H1 (cell line): ENCODE data around the gene TFAP2D. TPM values are rescaled to one million over a fixed set of nuclear protein-coding genes. Genes with fewer than 3 reads are reported as not detected.
A peak's percentile ranks its signal among the peaks of the same experiment; 100 is the strongest.

Experiments used
- CTCF ChIA-PET: fragments of 300-600 bp; sonication (Branson Sonifier 250); formaldehyde crosslinking; loops from one replicate; lab custom pipeline; 2021; ENCODE audit not compliant: partially characterized antibody; lab: Charles Lee
- POLR2A ChIA-PET: fragments of 300-600 bp; sonication (Branson Sonifier 250); formaldehyde crosslinking; loops from one replicate; lab custom pipeline; 2021; ENCODE audit warnings: inconsistent platforms; ENCODE audit not compliant: partially characterized antibody; lab: Charles Lee
- DNase-seq, 2 experiments: peaks; one replicate each; pipeline versions ENCODE4 v3.0.0 to v3.0.0-alpha.2; 2010 to 2022; ENCODE audit warnings: low spot score in 2 of 2, low read depth in 1 of 2, mixed read lengths in 1 of 2
- FAIRE-seq: peaks from 2 replicates; lab custom pipeline; 2011; peaks lifted over from hg19 to GRCh38; lab: Jason Lieb, UNC
- H2AFZ ChIP-seq: 2 replicates; pipeline ENCODE4 v1.8.1; 2012; ENCODE audit warnings: low read length, inconsistent platforms
- H2AK5ac ChIP-seq: 2 replicates; pipeline ENCODE4 v1.6.1; 2013; ENCODE audit warnings: low read depth, low read length
- H2BK120ac ChIP-seq: replicated peaks from 2 replicates; pipeline ENCODE3; 2013; ENCODE audit warnings: low read depth, low read length, inconsistent platforms
- H2BK12ac ChIP-seq: 2 replicates; pipeline ENCODE4 v1.6.1; 2013; ENCODE audit warnings: low read depth, low read length
- H2BK15ac ChIP-seq: 2 replicates; pipeline ENCODE4 v1.6.1; 2013; ENCODE audit warnings: low read length
- H2BK20ac ChIP-seq: 2 replicates; pipeline ENCODE4 v1.6.1; 2013; ENCODE audit warnings: low read length
- H2BK5ac ChIP-seq: 2 replicates; pipeline ENCODE4 v1.6.1; 2013; ENCODE audit warnings: low read depth, low read length
- H3K14ac ChIP-seq: 2 replicates; pipeline ENCODE4 v1.6.1; 2013; ENCODE audit warnings: inconsistent platforms; ENCODE audit not compliant: insufficient read length
- H3K18ac ChIP-seq: 2 replicates; pipeline ENCODE4 v1.6.1; 2013; ENCODE audit warnings: low read length; ENCODE audit errors: extremely low read depth
- H3K23ac ChIP-seq: 2 replicates; pipeline ENCODE4 v1.6.1; 2013; ENCODE audit warnings: inconsistent platforms; ENCODE audit not compliant: insufficient read length
- H3K23me2 ChIP-seq: 2 replicates; pipeline ENCODE4 v1.6.1; 2013; ENCODE audit warnings: low read depth, low read length
- H3K27ac ChIP-seq: 2 replicates; pipeline ENCODE4 v1.6.1; 2011; ENCODE audit warnings: low read depth, low read length, inconsistent platforms
- H3K27me3 ChIP-seq, 4 experiments: replicated peaks in 1 of 4; 1 replicate in 1 of 4; 2 replicates in 3 of 4; pipeline versions ENCODE4 v1.6.1 to v1.8.1; 2011 to 2013; ENCODE audit warnings: low read length in 3 of 4, mild to moderate bottlenecking in 3 of 4, inconsistent platforms in 2 of 4, mixed read lengths in 2 of 4, moderate library complexity in 1 of 4; ENCODE audit not compliant: control insufficient read depth in 3 of 4, insufficient read depth in 3 of 4; ENCODE audit errors: extremely low read depth in 1 of 4
- H3K36me3 ChIP-seq, 4 experiments: 2 replicates each; pipeline versions ENCODE4 v1.6.1 to v1.8.1; 2011 to 2013; ENCODE audit warnings: mild to moderate bottlenecking in 4 of 4, low read length in 3 of 4, moderate library complexity in 2 of 4, control low read depth in 1 of 4, inconsistent platforms in 1 of 4; ENCODE audit not compliant: insufficient read depth in 4 of 4, control insufficient read depth in 2 of 4
- H3K4ac ChIP-seq: replicated peaks from 2 replicates; pipeline ENCODE3; 2013; ENCODE audit warnings: low read length, low read depth, mixed read lengths, inconsistent platforms; ENCODE audit not compliant: insufficient read length
- H3K4me1 ChIP-seq, 4 experiments: replicated peaks in 1 of 4; 1 replicate in 1 of 4; 2 replicates in 3 of 4; pipeline versions ENCODE4 v1.6.1 to v1.8.1; 2011 to 2013; ENCODE audit warnings: low read length in 3 of 4, inconsistent platforms in 2 of 4, mixed read lengths in 1 of 4; ENCODE audit not compliant: insufficient read depth in 4 of 4, control insufficient read depth in 3 of 4
- H3K4me2 ChIP-seq, 2 experiments: 2 replicates each; pipeline versions ENCODE4 v1.6.1 to v1.8.1; 2011 to 2013; ENCODE audit warnings: low read depth in 2 of 2, low read length in 2 of 2, control low read depth in 1 of 2, inconsistent platforms in 1 of 2, mild to moderate bottlenecking in 1 of 2; ENCODE audit not compliant: insufficient read depth in 1 of 2
- H3K4me3 ChIP-seq, 4 experiments: fragments of 200-600, 300-600 bp in 1 of 4; sonication (generic), shearing (Covaris generic), sonication (Bioruptor Twin) in 1 of 4; 2 replicates each; pipeline versions ENCODE4 v1.5.1 to v1.8.1; 2011 to 2016; ENCODE audit warnings: low read length in 4 of 4, low read depth in 3 of 4, control low read depth in 2 of 4, inconsistent platforms in 2 of 4, mild to moderate bottlenecking in 2 of 4, mixed read lengths in 1 of 4, moderate library complexity in 1 of 4; ENCODE audit not compliant: insufficient read depth in 2 of 4; ENCODE audit errors: extremely low read depth in 1 of 4
- H3K56ac ChIP-seq: replicated peaks from 2 replicates; pipeline ENCODE3; 2013; ENCODE audit warnings: low read depth, mild to moderate bottlenecking, mixed read lengths, low read length, inconsistent platforms; ENCODE audit not compliant: insufficient read length
- H3K79me1 ChIP-seq: 2 replicates; pipeline ENCODE4 v1.6.1; 2013; ENCODE audit warnings: low read depth, low read length, control low read depth
- H3K79me2 ChIP-seq, 2 experiments: 2 replicates each; pipeline versions ENCODE4 v1.6.1 to v1.8.1; 2012 to 2013; ENCODE audit warnings: low read length in 2 of 2, mild to moderate bottlenecking in 2 of 2, inconsistent platforms in 1 of 2; ENCODE audit not compliant: insufficient read depth in 2 of 2, control insufficient read depth in 1 of 2
- H3K9ac ChIP-seq, 4 experiments: replicated peaks in 1 of 4; 1 replicate in 1 of 4; 2 replicates in 3 of 4; pipeline versions ENCODE4 v1.6.1 to v1.8.1; 2011 to 2013; ENCODE audit warnings: low read depth in 3 of 4, low read length in 3 of 4, control low read depth in 2 of 4, mild to moderate bottlenecking in 2 of 4, moderate library complexity in 2 of 4, inconsistent platforms in 1 of 4; ENCODE audit errors: extremely low read depth in 1 of 4
- H3K9me3 ChIP-seq, 2 experiments: 2 replicates each; pipeline versions ENCODE4 v1.6.1 to v1.8.1; 2012 to 2013; ENCODE audit warnings: mild to moderate bottlenecking in 2 of 2, moderate library complexity in 2 of 2, control low read depth in 1 of 2, inconsistent platforms in 1 of 2, low read depth in 1 of 2, low read length in 1 of 2, mixed read lengths in 1 of 2; ENCODE audit not compliant: insufficient read depth in 2 of 2
- H4K20me1 ChIP-seq, 2 experiments: replicated peaks in 1 of 2; 2 replicates each; pipeline versions ENCODE3 to v1.8.1; 2011 to 2013; ENCODE audit warnings: inconsistent platforms in 2 of 2, low read length in 2 of 2, mild to moderate bottlenecking in 1 of 2; ENCODE audit not compliant: insufficient read depth in 2 of 2, control insufficient read depth in 1 of 2
- H4K5ac ChIP-seq: 2 replicates; pipeline ENCODE4 v1.6.1; 2013; ENCODE audit warnings: low read length, low read depth, mixed read lengths, inconsistent platforms; ENCODE audit not compliant: insufficient read length
- H4K8ac ChIP-seq: 2 replicates; pipeline ENCODE4 v1.8.0; 2013; ENCODE audit warnings: mild to moderate bottlenecking, moderate library complexity, low read length, inconsistent platforms; ENCODE audit not compliant: insufficient read depth; ENCODE audit errors: extremely low read depth
- H4K91ac ChIP-seq: replicated peaks from 2 replicates; pipeline ENCODE3; 2013; ENCODE audit warnings: low read length, mixed read lengths, inconsistent platforms; ENCODE audit not compliant: insufficient read length
- EGR1 ChIP-seq: IDR thresholded peaks from 2 replicates; pipeline ENCODE4 v1.6.1; 2011; ENCODE audit warnings: low read depth, low read length, borderline replicate concordance
- EP300 ChIP-seq, 2 experiments: IDR thresholded peaks; 1 replicate in 1 of 2; 2 replicates in 1 of 2; pipeline ENCODE4 v1.6.1; 2011 to 2012; ENCODE audit warnings: low read depth in 2 of 2, low read length in 2 of 2, mild to moderate bottlenecking in 2 of 2, borderline replicate concordance in 1 of 2, inconsistent platforms in 1 of 2, moderate library complexity in 1 of 2
- JUN ChIP-seq: IDR thresholded peaks from 2 replicates; pipeline ENCODE4 v1.6.1; 2011; ENCODE audit warnings: low read depth, mild to moderate bottlenecking, improper control_type of control experiment, low read length
- JUND ChIP-seq: IDR thresholded peaks from 2 replicates; pipeline ENCODE4 v1.6.1; 2011; ENCODE audit warnings: mild to moderate bottlenecking, improper control_type of control experiment, low read length
- KDM5A ChIP-seq: fragments of 200-600 bp; IDR thresholded peaks from 2 replicates; pipeline ENCODE4 v1.7.1; 2012; ENCODE audit warnings: mild to moderate bottlenecking, low read length, inconsistent platforms, mixed read lengths
- MAX ChIP-seq: IDR thresholded peaks from 2 replicates; pipeline ENCODE4 v1.6.1; 2012; ENCODE audit warnings: inconsistent platforms
- PHF8 ChIP-seq: fragments of 200-600 bp; sonication (generic); conservative IDR thresholded peaks from 2 replicates; pipeline ENCODE4 v1.7.1; 2012; ENCODE audit warnings: low read depth, mild to moderate bottlenecking, inconsistent platforms, low read length, moderate library complexity
- SIN3A ChIP-seq, 2 experiments: IDR thresholded peaks in 1 of 2; conservative IDR thresholded peaks in 1 of 2; 2 replicates each; pipeline ENCODE4 v1.6.1; 2011 to 2012; ENCODE audit warnings: low read length in 2 of 2, improper control_type of control experiment in 1 of 2, low read depth in 1 of 2, mild to moderate bottlenecking in 1 of 2
- SP1 ChIP-seq: IDR thresholded peaks from 2 replicates; pipeline ENCODE4 v1.6.1; 2011; ENCODE audit warnings: low read depth, low read length
- TCF12 ChIP-seq: IDR thresholded peaks from 2 replicates; pipeline ENCODE4 v1.6.1; 2011; ENCODE audit warnings: low read depth, mild to moderate bottlenecking, low read length
- WGBS, 2 experiments: shearing (Covaris generic) in 1 of 2; methylation state at CpG; one replicate each; pipeline versions ENCODE4 v1.1.6 to v1.1.7; 2013 to 2015; ENCODE audit warnings: low lambda C conversion rate in 2 of 2, mixed read lengths in 2 of 2, inconsistent platforms in 1 of 2, low coverage in 1 of 2, missing lambda C conversion rate in 1 of 2; ENCODE audit not compliant: insufficient replicate concordance in 2 of 2, insufficient coverage in 1 of 2, insufficient read length in 1 of 2; ENCODE audit errors: extremely low coverage in 1 of 2, missing lambda C conversion rate in 1 of 2; 5-methylcytosine and 5-hydroxymethylcytosine counted together
- polyA plus RNA-seq, 7 experiments: library from polyadenylated mRNA; depleted of rRNA in 3 of 7; stranded (reverse) in 5 of 7; unstranded in 2 of 7; fragments of >200 nt in 5 of 7; fragments of 200-250 nt in 2 of 7; gene quantifications; 1 replicate in 5 of 7; 2 replicates in 1 of 7; 4 replicates in 1 of 7; pipeline versions ENCODE4 v1.2.1 to v1.2.3, GENCODE V29; 2011 to 2013; ENCODE audit warnings: missing spikeins in 2 of 7, mixed read lengths in 2 of 7
- total RNA-seq: library from RNA; stranded (reverse); fragmentation: NEBNext Ultra II Directional; extraction: Animal tissue kit (Norgen Biotek cat#: 25700); gene quantifications from 2 replicates; pipeline ENCODE4 v1.2.1, GENCODE V29; 2021
- TF ChIP-seq, protein P1 (sequence below): IDR thresholded peaks from 2 replicates; pipeline ENCODE4 v1.6.1; 2011; ENCODE audit warnings: low read length, improper control_type of control experiment

Gene TFAP2D
- total and polyA plus RNA-seq, 2 of the 8 experiments (the other 6 are each of a cell fraction or from before 2014, with no cell fraction given), result not detected

DNA sequence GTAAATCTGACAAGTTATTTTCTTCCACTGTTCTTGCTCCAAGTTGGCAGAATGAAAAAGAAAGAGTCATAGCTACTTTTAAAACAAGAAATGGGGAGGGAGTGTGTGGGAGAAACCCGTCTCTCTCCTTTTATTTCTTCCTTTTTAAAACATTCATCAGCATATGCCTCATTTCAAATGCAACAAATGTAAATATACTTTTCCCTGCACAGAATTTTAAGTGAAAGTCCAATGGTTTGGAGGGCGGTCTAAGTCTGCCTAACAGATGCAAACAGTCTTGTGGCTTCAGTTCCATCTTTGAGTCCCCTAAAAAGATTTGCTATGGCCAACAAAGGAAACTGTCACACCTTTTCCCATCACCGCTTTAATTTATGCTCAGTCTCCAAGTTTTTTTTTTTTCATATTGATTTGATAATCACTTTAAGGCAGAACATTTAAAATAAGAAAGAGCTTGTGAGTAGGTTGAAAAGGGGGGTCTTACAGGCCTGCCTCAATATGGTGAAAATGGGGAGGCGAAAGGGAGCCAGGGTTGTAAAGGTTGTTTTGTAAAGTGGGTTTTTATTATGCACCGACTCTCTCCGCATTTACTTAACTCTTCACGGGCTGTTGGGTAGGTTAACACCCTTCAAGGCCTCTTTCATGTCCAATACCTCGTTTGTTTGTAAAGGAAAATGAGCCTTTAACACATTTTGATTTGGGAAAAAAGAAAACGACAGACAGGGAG is 4.6 kb downstream of the TFAP2D start:
- H3K4ac ChIP-seq, result no peak overlapping the region
- no peak overlapping the region for H3K23ac ChIP-seq
- H2BK20ac ChIP-seq, result no peak overlapping the region
- H3K4me2 ChIP-seq, result no peak overlapping the region
- no peak overlapping the region for H2AK5ac ChIP-seq
- no peak overlapping the region for H2BK120ac ChIP-seq
- H2BK5ac ChIP-seq, result no peak overlapping the region
- H2BK15ac ChIP-seq, result no peak overlapping the region
- H3K27ac ChIP-seq, result no peak overlapping the region
- no peak overlapping the region for H3K18ac ChIP-seq
- no peak overlapping the region for H3K9ac ChIP-seq
- 3% methylated on average over 9 of the region's 9 CpGs; no CpG with 5 or more reads in 1 of the 2 experiments for WGBS, 2 experiments
- peaks cover 83 to 100% (median 96%) of the 10 kb centered on the region in 4 experiments for H3K27me3 ChIP-seq
- peaks cover 11% of the 10 kb centered on the region; the same call in 1 of the 2 replicates for H3K23me2 ChIP-seq
- H4K20me1 ChIP-seq, result peaks cover 19 to 20% of the 10 kb centered on the region in 2 experiments
- H3K14ac ChIP-seq, result no peak overlapping the region
- no peak overlapping the region for H4K91ac ChIP-seq
- no peak overlapping the region for H3K4me3 ChIP-seq
- FAIRE-seq (peak; percentile 91), DNase-seq (no peak)
- ChIA-PET CTCF (interaction anchor here (0.5 to 2.7 kb wide), 3 partner anchors 17 to 108 kb away, joined by 3 to 8 read pairs (median 5); no protein-coding TSS in a partner anchor), POLR2A (no interaction called here)
- H2AFZ ChIP-seq, result no peak overlapping the region
- no peak overlapping the region for H3K56ac ChIP-seq
- H2BK12ac ChIP-seq, result no peak overlapping the region
- H3K36me3 ChIP-seq, result no peaks in the 10 kb centered on the region
- H4K5ac ChIP-seq, result no peak overlapping the region
- peaks cover 5 to 12% (median 11%) of the 10 kb centered on the region in 4 experiments; a peak in 6 of 7 replicates for H3K4me1 ChIP-seq
- no peaks in the 10 kb centered on the region for H3K79me1 ChIP-seq
- H3K9me3 ChIP-seq, result no peaks in the 10 kb centered on the region
- H4K8ac ChIP-seq, result no peak overlapping the region
- H3K79me2 ChIP-seq, result no peaks in the 10 kb centered on the region
- no peak for TF ChIP-seq EP300 (IDR thresholded peaks at IDR 0.05; ENCODE audit: borderline replicate concordance in 1 of 2, low read depth in 2 of 2, low read length in 2 of 2)
- TF ChIP-seq, protein P1, sequence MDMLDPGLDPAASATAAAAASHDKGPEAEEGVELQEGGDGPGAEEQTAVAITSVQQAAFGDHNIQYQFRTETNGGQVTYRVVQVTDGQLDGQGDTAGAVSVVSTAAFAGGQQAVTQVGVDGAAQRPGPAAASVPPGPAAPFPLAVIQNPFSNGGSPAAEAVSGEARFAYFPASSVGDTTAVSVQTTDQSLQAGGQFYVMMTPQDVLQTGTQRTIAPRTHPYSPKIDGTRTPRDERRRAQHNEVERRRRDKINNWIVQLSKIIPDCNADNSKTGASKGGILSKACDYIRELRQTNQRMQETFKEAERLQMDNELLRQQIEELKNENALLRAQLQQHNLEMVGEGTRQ, result no peak
- TF ChIP-seq KDM5A, result no peak
- no peak for TF ChIP-seq PHF8
- TF ChIP-seq TCF12, result 0 out of 2 replicates have a peak, but pooled peaks have one; percentile 44
- no peak for TF ChIP-seq JUN
- no peak for TF ChIP-seq SIN3A (conservative IDR thresholded peaks at IDR 0.05 in 1 of 2, IDR thresholded peaks at IDR 0.05 in 1 of 2; ENCODE audit: low read depth in 1 of 2, low read length in 2 of 2)
- TF ChIP-seq MAX, result no peak
- TF ChIP-seq SP1, result peak; percentile 47; the same call in 1 of the 2 replicates
- TF ChIP-seq EGR1, result no peak
- no peak for TF ChIP-seq JUND
